SK-N-SH (cell line): ENCODE results near the gene PAM. TPM values are rescaled to one million over a fixed set of nuclear protein-coding genes. Genes with fewer than 3 reads are reported as not detected.

Source experiments
- CTCF ChIA-PET: fragments of 300-600, 350-600 bp; formaldehyde crosslinking; extraction: SDS; loops from one replicate; lab custom pipeline; 2021; lab: Yijun Ruan, JAX
- POLR2A ChIA-PET: fragments of 350-600 bp; sonication (Branson Sonifier 250); formaldehyde crosslinking; extraction: SDS; loops from one replicate; lab custom pipeline; 2020; ENCODE audit warnings: antibody characterized with exemption, inconsistent platforms; lab: Yijun Ruan, JAX
- DNase-seq: peaks from one replicate; pipeline ENCODE4 v3.0.0; 2012
- H2AFZ ChIP-seq: fragments of 200-600 bp; sonication (generic); 2 replicates; pipeline ENCODE4 v1.8.1; 2016; ENCODE audit warnings: antibody characterized with exemption, mild to moderate bottlenecking, low read depth
- H3F3A ChIP-seq: fragments of 200-600 bp; sonication (generic); replicated peaks from 2 replicates; pipeline ENCODE3; 2016; ENCODE audit warnings: antibody characterized with exemption, mild to moderate bottlenecking; ENCODE audit not compliant: insufficient read depth
- H3K27ac ChIP-seq, 2 experiments: fragments of 200-500 bp in 1 of 2; fragments of 200-600 bp in 1 of 2; sonication (Bioruptor generic) in 1 of 2; sonication (generic), shearing (Covaris generic) in 1 of 2; 2 replicates each; pipeline versions ENCODE4 v1.5.1 to v1.6.1; 2014 to 2016; ENCODE audit warnings: low read depth in 2 of 2, inconsistent platforms in 1 of 2, low read length in 1 of 2, mild to moderate bottlenecking in 1 of 2, mixed read lengths in 1 of 2
- H3K27me3 ChIP-seq: fragments of 200-600 bp; sonication (generic), shearing (Covaris generic); 2 replicates; pipeline ENCODE4 v1.6.1; 2016; ENCODE audit warnings: mixed run types; ENCODE audit not compliant: insufficient read depth
- H3K36me3 ChIP-seq, 2 experiments: fragments of 200-500 bp in 1 of 2; fragments of 200-600 bp in 1 of 2; sonication (Bioruptor generic) in 1 of 2; sonication (generic) in 1 of 2; replicated peaks in 1 of 2; 2 replicates each; pipeline versions ENCODE3 to v1.5.1; 2014 to 2016; ENCODE audit warnings: low read length in 1 of 2, mild to moderate bottlenecking in 1 of 2; ENCODE audit not compliant: insufficient read depth in 2 of 2, control insufficient read depth in 1 of 2
- H3K4me1 ChIP-seq, 2 experiments: fragments of 200-500 bp in 1 of 2; fragments of 200-600 bp in 1 of 2; sonication (Bioruptor generic) in 1 of 2; sonication (generic), shearing (Covaris generic) in 1 of 2; 2 replicates each; pipeline versions ENCODE4 v1.5.1 to v1.6.1; 2014 to 2016; ENCODE audit warnings: low read depth in 1 of 2, low read length in 1 of 2, mixed run types in 1 of 2; ENCODE audit not compliant: insufficient read depth in 2 of 2, control insufficient read depth in 1 of 2
- H3K4me2 ChIP-seq: fragments of 200-600 bp; sonication (generic), shearing (Covaris generic); 2 replicates; pipeline ENCODE4 v1.6.1; 2017; ENCODE audit warnings: mixed run types
- H3K4me3 ChIP-seq, 2 experiments: fragments of 200-500 bp in 1 of 2; fragments of 200-600 bp in 1 of 2; sonication (Bioruptor generic) in 1 of 2; sonication (generic), shearing (Covaris generic) in 1 of 2; 2 replicates each; pipeline versions ENCODE4 v1.5.1 to v1.8.1; 2014 to 2016; ENCODE audit warnings: low read depth in 2 of 2, inconsistent platforms in 1 of 2, low read length in 1 of 2, mild to moderate bottlenecking in 1 of 2, mixed read lengths in 1 of 2, moderate library complexity in 1 of 2
- H3K79me2 ChIP-seq: fragments of 200-600 bp; sonication (generic); 2 replicates; pipeline ENCODE4 v1.8.1; 2017; ENCODE audit warnings: mild to moderate bottlenecking; ENCODE audit not compliant: insufficient read depth
- H3K9ac ChIP-seq: fragments of 200-600 bp; sonication (generic); 2 replicates; pipeline ENCODE4 v1.6.1; 2017; ENCODE audit warnings: mixed run types
- H3K9me2 ChIP-seq: fragments of 200-600 bp; sonication (generic); 2 replicates; pipeline ENCODE4 v1.6.1; 2017; ENCODE audit warnings: mixed run types
- H3K9me3 ChIP-seq: fragments of 200-600 bp; sonication (generic); 2 replicates; pipeline ENCODE4 v1.6.1; 2017; ENCODE audit warnings: mixed run types, mild to moderate bottlenecking, moderate library complexity
- H4K20me1 ChIP-seq: fragments of 200-600 bp; sonication (generic); 2 replicates; pipeline ENCODE4 v1.6.1; 2017; ENCODE audit warnings: mild to moderate bottlenecking, mixed run types; ENCODE audit not compliant: insufficient read depth
- EP300 ChIP-seq, 2 experiments: IDR thresholded peaks; 2 replicates each; pipeline versions ENCODE4 v1.4.0 to v1.6.1; 2012; ENCODE audit warnings: borderline replicate concordance in 1 of 2, low read depth in 1 of 2, low read length in 1 of 2
- FOSL2 ChIP-seq: IDR thresholded peaks from 2 replicates; pipeline ENCODE4 v1.4.0; 2012; ENCODE audit warnings: low read depth, mild to moderate bottlenecking, moderate library complexity, borderline replicate concordance
- NFIC ChIP-seq: IDR thresholded peaks from 2 replicates; pipeline ENCODE4 v1.4.0; 2012; ENCODE audit warnings: borderline replicate concordance
- POLR2AphosphoS5 ChIP-seq: IDR thresholded peaks from 2 replicates; pipeline ENCODE4 v1.6.1; 2012; ENCODE audit warnings: low read depth, low read length
- RCOR1 ChIP-seq: fragments of 150-350 bp; IDR thresholded peaks from 2 replicates; pipeline ENCODE4 v1.6.1; 2017; ENCODE audit warnings: antibody characterized with exemption, low read length
- SIN3A ChIP-seq: IDR thresholded peaks from 2 replicates; pipeline ENCODE4 v1.6.1; 2012; ENCODE audit warnings: low read depth, mild to moderate bottlenecking, low read length, moderate library complexity, borderline replicate concordance
- SMC3 ChIP-seq: IDR thresholded peaks from 2 replicates; pipeline ENCODE4 v1.6.1; 2012; ENCODE audit warnings: low read depth, low read length, improper control_type of control experiment
- TAF1 ChIP-seq: IDR thresholded peaks from 2 replicates; pipeline ENCODE4 v1.6.1; 2012; ENCODE audit warnings: low read depth, mild to moderate bottlenecking, low read length, moderate library complexity, borderline replicate concordance
- TCF12 ChIP-seq: IDR thresholded peaks from 2 replicates; pipeline ENCODE4 v1.4.0; 2012
- USF1 ChIP-seq: IDR thresholded peaks from 2 replicates; pipeline ENCODE4 v1.4.0; 2012; ENCODE audit warnings: low read depth, borderline replicate concordance
- WGBS: methylation state at CpG from one replicate; pipeline ENCODE4 v1.1.6; 2017; ENCODE audit warnings: low lambda C conversion rate; 5-methylcytosine and 5-hydroxymethylcytosine counted together
- polyA plus RNA-seq, 3 experiments: library from polyadenylated mRNA; depleted of rRNA; stranded (reverse); fragments of >200 nt; gene quantifications; 2 replicates each; pipeline ENCODE4 v1.2.3, GENCODE V29; 2012
- TF ChIP-seq, protein P1 (sequence below): fragments of 150-350 bp; IDR thresholded peaks from 2 replicates; pipeline ENCODE4 v1.6.1; 2017; ENCODE audit warnings: antibody characterized with exemption, low read length, low read depth, borderline replicate concordance
- TF ChIP-seq, protein P2 (sequence below): IDR thresholded peaks from 2 replicates; pipeline ENCODE4 v1.6.1; 2012; ENCODE audit warnings: mild to moderate bottlenecking, low read depth, low read length, moderate library complexity
- TF ChIP-seq, protein P3 (sequence below): IDR thresholded peaks from 2 replicates; pipeline ENCODE4 v1.4.0; 2012; ENCODE audit warnings: low read depth, borderline replicate concordance
- TF ChIP-seq, protein P4 (sequence below): IDR thresholded peaks from 2 replicates; pipeline ENCODE4 v1.4.0; 2012; ENCODE audit warnings: low read depth

The PAM gene
- polyA plus RNA-seq, 1 of the 3 experiments (the other 2 are of a cell fraction) = 507 TPM

DNA sequence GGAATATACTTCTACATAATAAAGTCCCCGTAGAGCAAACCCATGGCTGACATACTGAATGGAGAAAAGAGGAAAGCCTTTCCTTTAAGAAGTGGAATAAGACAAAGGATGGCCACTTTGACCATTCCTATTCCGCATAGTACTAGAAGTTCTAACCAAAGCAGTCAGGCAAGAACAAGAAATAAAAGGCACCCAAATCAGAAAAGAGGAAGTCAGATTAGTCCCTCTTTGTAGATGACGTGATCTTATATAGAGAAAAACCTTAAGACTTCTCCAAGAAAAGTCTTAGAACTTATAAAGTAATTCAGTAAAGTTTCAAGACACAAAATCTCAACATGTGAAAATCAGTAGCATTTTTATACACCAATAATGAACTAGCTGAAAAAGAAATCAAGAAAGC is 231.0 kb downstream of the PAM start:
- ChIA-PET CTCF (no interaction called here), POLR2A (no interaction called here)
- H3K4me1 ChIP-seq = no peaks in the 10 kb centered on the region
- peaks cover 10% of the 10 kb centered on the region for H3F3A ChIP-seq
- no peak overlapping the region for H2AFZ ChIP-seq
- no peak overlapping the region for H3K9ac ChIP-seq
- no peaks in the 10 kb centered on the region for H3K79me2 ChIP-seq
- 91% methylated on average over 3 of the region's 3 CpGs for WGBS
- no peaks in the 10 kb centered on the region for H3K9me2 ChIP-seq
- no peak overlapping the region for H3K4me3 ChIP-seq
- H4K20me1 ChIP-seq = no peaks in the 10 kb centered on the region
- H3K27me3 ChIP-seq = no peaks in the 10 kb centered on the region
- no peak for DNase-seq
- H3K4me2 ChIP-seq = no peak overlapping the region
- peaks cover 15 to 27% of the 10 kb centered on the region in 2 experiments for H3K36me3 ChIP-seq
- H3K27ac ChIP-seq = no peak overlapping the region
- no peak for TF ChIP-seq SMC3
- TF ChIP-seq, protein P1, sequence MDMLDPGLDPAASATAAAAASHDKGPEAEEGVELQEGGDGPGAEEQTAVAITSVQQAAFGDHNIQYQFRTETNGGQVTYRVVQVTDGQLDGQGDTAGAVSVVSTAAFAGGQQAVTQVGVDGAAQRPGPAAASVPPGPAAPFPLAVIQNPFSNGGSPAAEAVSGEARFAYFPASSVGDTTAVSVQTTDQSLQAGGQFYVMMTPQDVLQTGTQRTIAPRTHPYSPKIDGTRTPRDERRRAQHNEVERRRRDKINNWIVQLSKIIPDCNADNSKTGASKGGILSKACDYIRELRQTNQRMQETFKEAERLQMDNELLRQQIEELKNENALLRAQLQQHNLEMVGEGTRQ = no peak
- no peak for TF ChIP-seq TAF1
- no peak for TF ChIP-seq FOSL2
- no peak for TF ChIP-seq POLR2AphosphoS5
- TF ChIP-seq USF1 = no peak
- TF ChIP-seq, protein P2, sequence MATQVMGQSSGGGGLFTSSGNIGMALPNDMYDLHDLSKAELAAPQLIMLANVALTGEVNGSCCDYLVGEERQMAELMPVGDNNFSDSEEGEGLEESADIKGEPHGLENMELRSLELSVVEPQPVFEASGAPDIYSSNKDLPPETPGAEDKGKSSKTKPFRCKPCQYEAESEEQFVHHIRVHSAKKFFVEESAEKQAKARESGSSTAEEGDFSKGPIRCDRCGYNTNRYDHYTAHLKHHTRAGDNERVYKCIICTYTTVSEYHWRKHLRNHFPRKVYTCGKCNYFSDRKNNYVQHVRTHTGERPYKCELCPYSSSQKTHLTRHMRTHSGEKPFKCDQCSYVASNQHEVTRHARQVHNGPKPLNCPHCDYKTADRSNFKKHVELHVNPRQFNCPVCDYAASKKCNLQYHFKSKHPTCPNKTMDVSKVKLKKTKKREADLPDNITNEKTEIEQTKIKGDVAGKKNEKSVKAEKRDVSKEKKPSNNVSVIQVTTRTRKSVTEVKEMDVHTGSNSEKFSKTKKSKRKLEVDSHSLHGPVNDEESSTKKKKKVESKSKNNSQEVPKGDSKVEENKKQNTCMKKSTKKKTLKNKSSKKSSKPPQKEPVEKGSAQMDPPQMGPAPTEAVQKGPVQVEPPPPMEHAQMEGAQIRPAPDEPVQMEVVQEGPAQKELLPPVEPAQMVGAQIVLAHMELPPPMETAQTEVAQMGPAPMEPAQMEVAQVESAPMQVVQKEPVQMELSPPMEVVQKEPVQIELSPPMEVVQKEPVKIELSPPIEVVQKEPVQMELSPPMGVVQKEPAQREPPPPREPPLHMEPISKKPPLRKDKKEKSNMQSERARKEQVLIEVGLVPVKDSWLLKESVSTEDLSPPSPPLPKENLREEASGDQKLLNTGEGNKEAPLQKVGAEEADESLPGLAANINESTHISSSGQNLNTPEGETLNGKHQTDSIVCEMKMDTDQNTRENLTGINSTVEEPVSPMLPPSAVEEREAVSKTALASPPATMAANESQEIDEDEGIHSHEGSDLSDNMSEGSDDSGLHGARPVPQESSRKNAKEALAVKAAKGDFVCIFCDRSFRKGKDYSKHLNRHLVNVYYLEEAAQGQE = no peak
- TF ChIP-seq NFIC = no peak
- TF ChIP-seq EP300 (IDR thresholded peaks at IDR 0.05; ENCODE audit: borderline replicate concordance in 1 of 2, low read depth in 1 of 2, low read length in 1 of 2) = no peak
- no peaks in the 10 kb centered on the region for H3K9me3 ChIP-seq

- no peaks in the 10 kb centered on the region; a peak in 1 of 4 replicates for H3K4me1 ChIP-seq
- H3K4me2 ChIP-seq = no peak overlapping the region
- H2AFZ ChIP-seq = no peak overlapping the region
- TF ChIP-seq SIN3A = no peak
- TF ChIP-seq, protein P3, sequence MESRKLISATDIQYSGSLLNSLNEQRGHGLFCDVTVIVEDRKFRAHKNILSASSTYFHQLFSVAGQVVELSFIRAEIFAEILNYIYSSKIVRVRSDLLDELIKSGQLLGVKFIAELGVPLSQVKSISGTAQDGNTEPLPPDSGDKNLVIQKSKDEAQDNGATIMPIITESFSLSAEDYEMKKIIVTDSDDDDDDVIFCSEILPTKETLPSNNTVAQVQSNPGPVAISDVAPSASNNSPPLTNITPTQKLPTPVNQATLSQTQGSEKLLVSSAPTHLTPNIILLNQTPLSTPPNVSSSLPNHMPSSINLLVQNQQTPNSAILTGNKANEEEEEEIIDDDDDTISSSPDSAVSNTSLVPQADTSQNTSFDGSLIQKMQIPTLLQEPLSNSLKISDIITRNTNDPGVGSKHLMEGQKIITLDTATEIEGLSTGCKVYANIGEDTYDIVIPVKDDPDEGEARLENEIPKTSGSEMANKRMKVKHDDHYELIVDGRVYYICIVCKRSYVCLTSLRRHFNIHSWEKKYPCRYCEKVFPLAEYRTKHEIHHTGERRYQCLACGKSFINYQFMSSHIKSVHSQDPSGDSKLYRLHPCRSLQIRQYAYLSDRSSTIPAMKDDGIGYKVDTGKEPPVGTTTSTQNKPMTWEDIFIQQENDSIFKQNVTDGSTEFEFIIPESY = no peak
- no peak for TF ChIP-seq TCF12
- no peak for TF ChIP-seq USF1
- TF ChIP-seq, protein P4, sequence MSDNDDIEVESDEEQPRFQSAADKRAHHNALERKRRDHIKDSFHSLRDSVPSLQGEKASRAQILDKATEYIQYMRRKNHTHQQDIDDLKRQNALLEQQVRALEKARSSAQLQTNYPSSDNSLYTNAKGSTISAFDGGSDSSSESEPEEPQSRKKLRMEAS = no peak
- TF ChIP-seq NFIC = no peak
- no peak for TF ChIP-seq RCOR1
- no peak overlapping the region for H3K4me3 ChIP-seq
- CTCF ChIA-PET = no interaction called here
- H3K79me2 ChIP-seq = no peaks in the 10 kb centered on the region
- H4K20me1 ChIP-seq = no peaks in the 10 kb centered on the region
- POLR2A ChIA-PET = no interaction called here
- WGBS = 87% methylated on average over 3 of the region's 3 CpGs
- DNase-seq = no peak
- no peaks in the 10 kb centered on the region for H3K9me3 ChIP-seq
- H3K27me3 ChIP-seq = no peaks in the 10 kb centered on the region
- H3F3A ChIP-seq = peaks cover 10% of the 10 kb centered on the region
- no peaks in the 10 kb centered on the region for H3K9me2 ChIP-seq
- no peak overlapping the region for H3K9ac ChIP-seq
- no peak overlapping the region for H3K27ac ChIP-seq
- H3K36me3 ChIP-seq = peaks cover 23 to 26% of the 10 kb centered on the region in 2 experiments
These were observed 233.4 kb downstream of the PAM start for GRCh38 chr5:102988459-102988858.
